GM12878 (cell line): ENCODE measurements around the gene CFAP57. TPM values are rescaled to one million over a fixed set of nuclear protein-coding genes. Genes with fewer than 3 reads are reported as not detected.

Source experiments
- ATAC-seq: fragments of 200-7000 bp; cut with Tn5 transposase; 3 replicates; pipeline ENCODE4 v1.9.1; 2020; ENCODE audit warnings: mild to moderate bottlenecking, moderate library complexity
- BruUV-seq: library from RNA; stranded (reverse); fragments of 400-500 nt; replicated peaks from 2 replicates; lab custom pipeline; 2021; lab: Mats Ljungman, UMichigan
- CTCF ChIA-PET: fragments of 300-600 bp; sonication (Branson Sonifier 250); formaldehyde crosslinking; extraction: SDS; loops from one replicate; lab custom pipeline; 2021; ENCODE audit warnings: inconsistent platforms; lab: Yijun Ruan, JAX
- POLR2A ChIA-PET: fragments of 350-600 bp; formaldehyde crosslinking; extraction: SDS; loops from one replicate; lab custom pipeline; 2021; ENCODE audit warnings: inconsistent platforms; lab: Charles Lee
- RAD21 ChIA-PET: fragments of 300-600 bp; sonication (Branson Sonifier 250); formaldehyde crosslinking; loops from one replicate; lab custom pipeline; 2023; ENCODE audit warnings: antibody characterized with exemption; ENCODE audit not compliant: unreplicated experiment; lab: Charles Lee
- SMC1A ChIA-PET: fragments of 300-600 bp; sonication (Branson Sonifier 250); formaldehyde crosslinking; loops from one replicate; lab custom pipeline; 2023; ENCODE audit not compliant: unreplicated experiment, uncharacterized antibody; lab: Charles Lee
- DNase-seq: peaks from one replicate; pipeline ENCODE4 v3.0.0-alpha.2; 2011; ENCODE audit warnings: low read depth, low spot score
- FAIRE-seq: peaks from 3 replicates; lab custom pipeline; 2011; peaks lifted over from hg19 to GRCh38; lab: Jason Lieb, UNC
- H2AFZ ChIP-seq: 2 replicates; pipeline ENCODE4 v1.6.0; 2011; ENCODE audit warnings: low read depth, low read length, control low read depth; ENCODE audit not compliant: control insufficient read depth
- H3K27ac ChIP-seq: 2 replicates; pipeline ENCODE4 v1.5.1; 2011; ENCODE audit warnings: control low read depth; ENCODE audit not compliant: control insufficient read depth, insufficient read depth
- H3K27me3 ChIP-seq, 2 experiments: replicated peaks in 1 of 2; 2 replicates each; pipeline versions ENCODE4 v1.6.0 to v1.6.1; 2011; ENCODE audit warnings: low read length in 1 of 2; ENCODE audit not compliant: control insufficient read depth in 2 of 2, insufficient read depth in 2 of 2
- H3K36me3 ChIP-seq, 2 experiments: 2 replicates each; pipeline ENCODE4 v1.5.1; 2011; ENCODE audit warnings: low read length in 1 of 2; ENCODE audit not compliant: control insufficient read depth in 2 of 2, insufficient read depth in 2 of 2
- H3K4me1 ChIP-seq: 2 replicates; pipeline ENCODE4 v1.6.1; 2011; ENCODE audit warnings: mild to moderate bottlenecking, low read length, moderate library complexity, mixed read lengths; ENCODE audit not compliant: control insufficient read depth, insufficient read depth
- H3K4me2 ChIP-seq: 2 replicates; pipeline ENCODE4 v1.6.0; 2011; ENCODE audit warnings: control low read depth; ENCODE audit not compliant: control insufficient read depth, insufficient read depth
- H3K4me3 ChIP-seq: fragments of 200-600 bp; sonication (generic); 2 replicates; pipeline ENCODE4 v1.5.1; 2016
- H3K79me2 ChIP-seq: 2 replicates; pipeline ENCODE4 v1.6.0; 2011; ENCODE audit warnings: low read length; ENCODE audit not compliant: control insufficient read depth, insufficient read depth
- H3K9ac ChIP-seq: 2 replicates; pipeline ENCODE4 v1.8.0; 2011; ENCODE audit warnings: low read length, control low read depth, mixed read lengths; ENCODE audit not compliant: control insufficient read depth, insufficient read depth
- H3K9me3 ChIP-seq: replicated peaks from 3 replicates; pipeline ENCODE4 v1.5.1; 2011; ENCODE audit warnings: mild to moderate bottlenecking, low read length; ENCODE audit not compliant: control insufficient read depth, insufficient read depth
- H4K20me1 ChIP-seq: 2 replicates; pipeline ENCODE4 v1.6.0; 2011; ENCODE audit not compliant: control insufficient read depth, insufficient read depth
- BHLHE40 ChIP-seq, 2 experiments: fragments of 450-650 bp in 1 of 2; IDR thresholded peaks; 2 replicates each; pipeline ENCODE4 v1.6.1; 2011 to 2017; ENCODE audit warnings: low read depth in 2 of 2, borderline replicate concordance in 1 of 2, improper control_type of control experiment in 1 of 2, low read length in 1 of 2, mild to moderate bottlenecking in 1 of 2
- KAT2A ChIP-seq: conservative IDR thresholded peaks from 2 replicates; pipeline ENCODE4 v1.6.1; 2011; ENCODE audit warnings: low read depth, low read length; ENCODE audit not compliant: control insufficient read depth
- MEF2A ChIP-seq: IDR thresholded peaks from 2 replicates; pipeline ENCODE4 v1.6.1; 2011; ENCODE audit warnings: low read depth, mild to moderate bottlenecking, low read length, moderate library complexity; ENCODE audit not compliant: insufficient read depth
- NBN ChIP-seq: fragments of 450-650 bp; IDR thresholded peaks from 2 replicates; pipeline ENCODE4 v1.6.1; 2016
- NR2F1 ChIP-seq: fragments of 450-650 bp; conservative IDR thresholded peaks from 2 replicates; pipeline ENCODE4 v1.6.1; 2017; ENCODE audit warnings: mild to moderate bottlenecking
- PML ChIP-seq: IDR thresholded peaks from 2 replicates; pipeline ENCODE4 v1.6.1; 2012; ENCODE audit warnings: low read length, inconsistent platforms
- POLR2A ChIP-seq: IDR thresholded peaks from 2 replicates; pipeline ENCODE4 v1.6.1; 2011; ENCODE audit warnings: low read depth, mild to moderate bottlenecking, low read length
- POU2F2 ChIP-seq: IDR thresholded peaks from 3 replicates; pipeline ENCODE4 v1.6.1; 2011; ENCODE audit warnings: low read depth, mild to moderate bottlenecking, low read length, borderline replicate concordance
- RAD21 ChIP-seq: IDR thresholded peaks from 2 replicates; pipeline ENCODE4 v1.6.1; 2011; ENCODE audit warnings: mild to moderate bottlenecking, low read depth, low read length, moderate library complexity; ENCODE audit not compliant: insufficient read depth
- SMC3 ChIP-seq: IDR thresholded peaks from 2 replicates; pipeline ENCODE4 v1.6.1; 2011; ENCODE audit warnings: low read length, improper control_type of control experiment, borderline replicate concordance
- TCF3 ChIP-seq: IDR thresholded peaks from 2 replicates; pipeline ENCODE4 v1.6.1; 2012; ENCODE audit warnings: low read depth, mild to moderate bottlenecking, low read length, borderline replicate concordance; ENCODE audit not compliant: insufficient read depth
- YY1 ChIP-seq: IDR thresholded peaks from 2 replicates; pipeline ENCODE4 v1.6.1; 2011; ENCODE audit warnings: low read depth, mild to moderate bottlenecking, low read length
- ZNF384 ChIP-seq: IDR thresholded peaks from 2 replicates; pipeline ENCODE4 v1.6.1; 2012; ENCODE audit warnings: low read depth, mild to moderate bottlenecking, low read length, improper control_type of control experiment, borderline replicate concordance
- ZZZ3 ChIP-seq: IDR thresholded peaks from 2 replicates; pipeline ENCODE4 v1.6.1; 2011; ENCODE audit warnings: low read depth; ENCODE audit not compliant: control insufficient read depth, insufficient read length
- WGBS: methylation state at CpG from one replicate; pipeline ENCODE4 v1.1.6; 2016; ENCODE audit warnings: low lambda C conversion rate; ENCODE audit not compliant: insufficient replicate concordance, insufficient coverage; ENCODE audit errors: missing lambda C conversion rate; 5-methylcytosine and 5-hydroxymethylcytosine counted together
- in situ Hi-C: fragments of 300-500 bp; cut with MboI; formaldehyde crosslinking; loops from 9 replicates; pipeline ENCODE4 v1.14.3; 2018; ENCODE audit warnings: mixed read lengths
- intact Hi-C: fragments of 100-400 bp; cut with micrococcal nuclease; formaldehyde crosslinking; loops from one replicate; pipeline ENCODE4 v1.14.2; 2022; ENCODE audit not compliant: unreplicated experiment
- polyA plus RNA-seq, 11 experiments: library from polyadenylated mRNA; depleted of rRNA in 4 of 11; unstranded in 6 of 11; stranded (reverse) in 5 of 11; fragments of >200 nt; fragmentation: Nextera tagmentation in 4 of 11; fragmentation: Illumina TruSeq in 1 of 11; extraction: Ambion mirVana in 4 of 11; extraction: Trizol in 1 of 11; gene quantifications; 1 replicate in 1 of 11; 2 replicates in 10 of 11; pipeline versions ENCODE4 v1.2.1 to v1.2.3, GENCODE V29; 2011 to 2016; ENCODE audit warnings: inconsistent platforms in 2 of 11, missing spikeins in 2 of 11, low read depth in 1 of 11
- total RNA-seq, 4 experiments: library from RNA; depleted of rRNA in 3 of 4; stranded (reverse); fragments of >200 nt in 3 of 4; fragmentation: Illumina TruSeq in 1 of 4; extraction: Trizol in 1 of 4; gene quantifications; 2 replicates each; pipeline versions ENCODE4 v1.2.1 to v1.2.3, GENCODE V29; 2013 to 2021
- TF ChIP-seq, protein P1 (sequence below), 3 experiments: IDR thresholded peaks in 2 of 3; conservative IDR thresholded peaks in 1 of 3; 2 replicates each; pipeline ENCODE4 v1.5.1; 2011; ENCODE audit warnings: low read depth in 3 of 3, low read length in 3 of 3, mild to moderate bottlenecking in 3 of 3, control low read depth in 2 of 3, moderate library complexity in 2 of 3, inconsistent platforms in 1 of 3, mixed read lengths in 1 of 3; ENCODE audit not compliant: control insufficient read depth in 2 of 3, insufficient read depth in 1 of 3; ENCODE audit errors: extremely low read depth in 1 of 3
- TF ChIP-seq, protein P2 (sequence below): fragments of 450-650 bp; formaldehyde crosslinking; IDR thresholded peaks from 2 replicates; pipeline ENCODE4 v1.5.0; 2022; ENCODE audit warnings: mild to moderate bottlenecking, missing genetic modification characterization

Gene CFAP57
- total and polyA plus RNA-seq, 10 of the 15 experiments (the other 5 are each of a cell fraction or from before 2014, with no cell fraction given) = 0.45 to 4.8 (median 1.3) TPM

GRCh38 chr1:43227143-43227764 lies 55.1 kb downstream of the CFAP57 start:
- BruUV-seq = no TSS peak
- FAIRE-seq (peak; percentile 72), DNase-seq (peak; percentile 34), ATAC-seq (peak; percentile 99)
- H3K27ac ChIP-seq = no peak overlapping the region
- H4K20me1 ChIP-seq = no peaks in the 10 kb centered on the region
- ChIA-PET RAD21 (interaction anchor here (0.6 to 2.1 kb wide), 22 partner anchors 8 to 707 kb away, joined by 3 to 37 read pairs (median 6); partner anchors contain the start of genes ARTN, CDC20, ELOVL1 and KDM4A), SMC1A (interaction anchor here (0.6 to 6.5 kb wide), 31 partner anchors 10 to 708 kb away, joined by 3 to 63 read pairs (median 4); partner anchors contain the start of genes CDC20, CFAP57, EBNA1BP2 and ELOVL1), POLR2A (interaction anchor here (1.1 to 1.2 kb wide), 2 partner anchors 12 to 187 kb away, joined by 4 to 5 read pairs; no protein-coding TSS in a partner anchor), CTCF (interaction anchor here (0.6 to 2.4 kb wide), 53 partner anchors 8 to 821 kb away, joined by 3 to 61 read pairs (median 4); partner anchors contain the start of genes CDC20, CFAP57, EBNA1BP2 and ELOVL1)
- no peak overlapping the region for H3K4me3 ChIP-seq
- 11% methylated on average over 10 of the region's 10 CpGs for WGBS
- in situ Hi-C loops = loop anchor here (5.0 kb wide), 1 partner anchor 185 kb away; no protein-coding TSS in a partner anchor
- H3K27me3 ChIP-seq = no peaks in the 10 kb centered on the region
- no peaks in the 10 kb centered on the region for H3K9me3 ChIP-seq
- no peaks in the 10 kb centered on the region; the same call in none of the 2 replicates for H3K4me1 ChIP-seq
- intact Hi-C loops = loop anchor here (1.0 to 10.0 kb wide), 3 partner anchors 187 to 428 kb away; partner anchors contain the start of gene KDM4A
- no peak overlapping the region for H3K9ac ChIP-seq
- H3K4me2 ChIP-seq = no peak overlapping the region
- peaks cover 0 to 15% of the 10 kb centered on the region in 2 experiments; a peak in 3 of 4 replicates for H3K36me3 ChIP-seq
- H2AFZ ChIP-seq = 0 out of 2 replicates have a peak overlapping the region, but pooled peaks have one; percentile 20
- no peaks in the 10 kb centered on the region for H3K79me2 ChIP-seq
- TF ChIP-seq KAT2A (no peak), SMC3 (peak; percentile 92), ZZZ3 (no peak), POU2F2 (0 out of 3 replicates have a peak, but pooled peaks have one; percentile 42), YY1 (peak; percentile 73; the same call in 1 of the 2 replicates), RAD21 (peak; percentile 97), POLR2A (no peak), BHLHE40 (IDR thresholded peaks at IDR 0.05; ENCODE audit: borderline replicate concordance in 1 of 2, low read depth in 2 of 2, low read length in 1 of 2) (peak in 1 of 2 experiments; percentile 29; a peak in 1 of 4 replicates), NR2F1 (no peak), MEF2A (no peak), TCF3 (no peak), NBN (0 out of 2 replicates have a peak, but pooled peaks have one; percentile 35), PML (no peak), ZNF384 (peak; percentile 76)
- TF ChIP-seq, protein P1, sequence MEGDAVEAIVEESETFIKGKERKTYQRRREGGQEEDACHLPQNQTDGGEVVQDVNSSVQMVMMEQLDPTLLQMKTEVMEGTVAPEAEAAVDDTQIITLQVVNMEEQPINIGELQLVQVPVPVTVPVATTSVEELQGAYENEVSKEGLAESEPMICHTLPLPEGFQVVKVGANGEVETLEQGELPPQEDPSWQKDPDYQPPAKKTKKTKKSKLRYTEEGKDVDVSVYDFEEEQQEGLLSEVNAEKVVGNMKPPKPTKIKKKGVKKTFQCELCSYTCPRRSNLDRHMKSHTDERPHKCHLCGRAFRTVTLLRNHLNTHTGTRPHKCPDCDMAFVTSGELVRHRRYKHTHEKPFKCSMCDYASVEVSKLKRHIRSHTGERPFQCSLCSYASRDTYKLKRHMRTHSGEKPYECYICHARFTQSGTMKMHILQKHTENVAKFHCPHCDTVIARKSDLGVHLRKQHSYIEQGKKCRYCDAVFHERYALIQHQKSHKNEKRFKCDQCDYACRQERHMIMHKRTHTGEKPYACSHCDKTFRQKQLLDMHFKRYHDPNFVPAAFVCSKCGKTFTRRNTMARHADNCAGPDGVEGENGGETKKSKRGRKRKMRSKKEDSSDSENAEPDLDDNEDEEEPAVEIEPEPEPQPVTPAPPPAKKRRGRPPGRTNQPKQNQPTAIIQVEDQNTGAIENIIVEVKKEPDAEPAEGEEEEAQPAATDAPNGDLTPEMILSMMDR (IDR thresholded peaks at IDR 0.05 in 2 of 3, conservative IDR thresholded peaks at IDR 0.05 in 1 of 3; ENCODE audit: control insufficient read depth in 2 of 3, extremely low read depth in 1 of 3, insufficient read depth in 1 of 3, low read depth in 3 of 3, low read length in 3 of 3) = peak; percentile 91 to 95 (median 94)
- TF ChIP-seq, protein P2, sequence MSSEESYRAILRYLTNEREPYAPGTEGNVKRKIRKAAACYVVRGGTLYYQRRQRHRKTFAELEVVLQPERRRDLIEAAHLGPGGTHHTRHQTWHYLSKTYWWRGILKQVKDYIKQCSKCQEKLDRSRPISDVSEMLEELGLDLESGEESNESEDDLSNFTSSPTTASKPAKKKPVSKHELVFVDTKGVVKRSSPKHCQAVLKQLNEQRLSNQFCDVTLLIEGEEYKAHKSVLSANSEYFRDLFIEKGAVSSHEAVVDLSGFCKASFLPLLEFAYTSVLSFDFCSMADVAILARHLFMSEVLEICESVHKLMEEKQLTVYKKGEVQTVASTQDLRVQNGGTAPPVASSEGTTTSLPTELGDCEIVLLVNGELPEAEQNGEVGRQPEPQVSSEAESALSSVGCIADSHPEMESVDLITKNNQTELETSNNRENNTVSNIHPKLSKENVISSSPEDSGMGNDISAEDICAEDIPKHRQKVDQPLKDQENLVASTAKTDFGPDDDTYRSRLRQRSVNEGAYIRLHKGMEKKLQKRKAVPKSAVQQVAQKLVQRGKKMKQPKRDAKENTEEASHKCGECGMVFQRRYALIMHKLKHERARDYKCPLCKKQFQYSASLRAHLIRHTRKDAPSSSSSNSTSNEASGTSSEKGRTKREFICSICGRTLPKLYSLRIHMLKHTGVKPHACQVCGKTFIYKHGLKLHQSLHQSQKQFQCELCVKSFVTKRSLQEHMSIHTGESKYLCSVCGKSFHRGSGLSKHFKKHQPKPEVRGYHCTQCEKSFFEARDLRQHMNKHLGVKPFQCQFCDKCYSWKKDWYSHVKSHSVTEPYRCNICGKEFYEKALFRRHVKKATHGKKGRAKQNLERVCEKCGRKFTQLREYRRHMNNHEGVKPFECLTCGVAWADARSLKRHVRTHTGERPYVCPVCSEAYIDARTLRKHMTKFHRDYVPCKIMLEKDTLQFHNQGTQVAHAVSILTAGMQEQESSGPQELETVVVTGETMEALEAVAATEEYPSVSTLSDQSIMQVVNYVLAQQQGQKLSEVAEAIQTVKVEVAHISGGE = no peak
